CD8-positive, alpha-beta memory T cell (primary cell): ENCODE data around the gene LIG1. TPM values are rescaled to one million over a fixed set of nuclear protein-coding genes. Genes with fewer than 3 reads are reported as not detected.
"Not testable (repeated sequence)": the region's sequence is repeated elsewhere in the genome, so short reads cannot be mapped to it uniquely, and the experiment has no call there.

Source experiments
- CTCF ChIA-PET: fragments of 350-600 bp; sonication (Branson Sonifier 250); formaldehyde crosslinking; loops from one replicate; lab custom pipeline; 2021; ENCODE audit warnings: antibody characterized with exemption; lab: Charles Lee
- POLR2A ChIA-PET: fragments of 350-600 bp; sonication (Branson Sonifier 250); formaldehyde crosslinking; loops from one replicate; lab custom pipeline; 2021; ENCODE audit warnings: antibody characterized with exemption; lab: Charles Lee
- DNase-seq, 5 donors: peaks; one replicate each; pipeline versions ENCODE4 v3.0.0 to v3.0.0-alpha.2; 2020 to 2022; ENCODE audit warnings: mixed read lengths in 1 of 5
- H3K27ac ChIP-seq: one replicate; pipeline ENCODE4 v1.7.0; 2013; ENCODE audit warnings: low read depth, mild to moderate bottlenecking, low read length, moderate library complexity
- H3K27me3 ChIP-seq: 2 replicates; pipeline ENCODE4 v1.7.0; 2013; ENCODE audit warnings: low read length, mild to moderate bottlenecking; ENCODE audit not compliant: insufficient read depth, poor library complexity, severe bottlenecking
- H3K36me3 ChIP-seq: 2 replicates; pipeline ENCODE4 v1.7.0; 2013; ENCODE audit warnings: mild to moderate bottlenecking, low read length, moderate library complexity; ENCODE audit not compliant: insufficient read depth
- H3K4me1 ChIP-seq: 2 replicates; pipeline ENCODE4 v1.7.0; 2013; ENCODE audit warnings: mild to moderate bottlenecking, low read length, moderate library complexity; ENCODE audit not compliant: insufficient read depth
- H3K4me3 ChIP-seq: 2 replicates; pipeline ENCODE4 v1.7.0; 2013; ENCODE audit warnings: mild to moderate bottlenecking, low read length
- H3K9me3 ChIP-seq: 2 replicates; pipeline ENCODE4 v1.7.0; 2013; ENCODE audit warnings: mild to moderate bottlenecking, low read length
- H3K27ac Mint-ChIP-seq, 8 donors: one replicate each; pipeline ENCODE4 v1.8.0; 2020 to 2021; ENCODE audit warnings: mixed read lengths in 8 of 8, mild to moderate bottlenecking in 6 of 8, inconsistent platforms in 3 of 8, moderate library complexity in 3 of 8
- H3K27me3 Mint-ChIP-seq, 2 donors: one replicate each; pipeline ENCODE4 v1.8.0; 2020 to 2021; ENCODE audit warnings: mixed read lengths in 2 of 2, mild to moderate bottlenecking in 1 of 2, moderate library complexity in 1 of 2
- H3K36me3 Mint-ChIP-seq, 3 donors: one replicate each; pipeline ENCODE4 v1.8.0; 2020 to 2021; ENCODE audit warnings: mixed read lengths in 3 of 3, inconsistent platforms in 1 of 3, mild to moderate bottlenecking in 1 of 3
- H3K4me1 Mint-ChIP-seq, 3 donors: one replicate each; pipeline ENCODE4 v1.8.0; 2020 to 2021; ENCODE audit warnings: mixed read lengths in 3 of 3, inconsistent platforms in 1 of 3, mild to moderate bottlenecking in 1 of 3
- H3K4me3 Mint-ChIP-seq, 7 donors: one replicate each; pipeline ENCODE4 v1.8.0; 2020 to 2021; ENCODE audit warnings: mixed read lengths in 7 of 7, mild to moderate bottlenecking in 6 of 7, moderate library complexity in 4 of 7, inconsistent platforms in 2 of 7
- H3K9me3 Mint-ChIP-seq, 5 donors: one replicate each; pipeline ENCODE4 v1.8.0; 2020 to 2022; ENCODE audit warnings: mixed read lengths in 5 of 5, mild to moderate bottlenecking in 3 of 5, moderate library complexity in 2 of 5, inconsistent platforms in 1 of 5
- polyA plus RNA-seq: library from polyadenylated mRNA; unstranded; fragments of 300-500 nt; fragmentation: Illumina TruSeq; gene quantifications from one replicate; pipeline ENCODE4 v1.2.3, GENCODE V29; 2021
- total RNA-seq, 2 experiments: library from RNA; stranded (reverse); gene quantifications; one replicate each; pipeline ENCODE4 v1.2.3, GENCODE V29; 2021

LIG1 gene
- total and polyA plus RNA-seq, 3 experiments from 2014 or later, result 24.1 to 135 (median 129) TPM

- peak in 2 of 5 donors; percentile 5 for DNase-seq
- H3K36me3 ChIP-seq, result no peaks in the 10 kb centered on the region
- Mint-ChIP-seq H3K27ac (no peak overlapping the region), H3K27me3 (peaks cover 0 to 4% of the 10 kb centered on the region in 2 donors), H3K9me3 (no peaks in the 10 kb centered on the region), H3K4me3 (no peak overlapping the region), H3K4me1 (peaks cover 3 to 6% (median 5%) of the 10 kb centered on the region in 3 donors), H3K36me3 (peaks cover 0 to 4% (median 3%) of the 10 kb centered on the region in 3 donors)
- no peak overlapping the region for H3K27ac ChIP-seq
- CTCF ChIA-PET, result interaction anchor here (1.0 to 3.7 kb wide), 4 partner anchors 8 to 158 kb away, joined by 3 to 16 read pairs (median 3); partner anchors contain the start of gene PLA2G4C
- no peaks in the 10 kb centered on the region for H3K27me3 ChIP-seq
- no peak overlapping the region for H3K4me3 ChIP-seq
- POLR2A ChIA-PET, result no interaction called here
- H3K4me1 ChIP-seq, result peaks cover 6% of the 10 kb centered on the region
- no peaks in the 10 kb centered on the region for H3K9me3 ChIP-seq
Measured at GRCh38 chr19:48102870-48103751, 67.0 kb downstream of the LIG1 start.

- Mint-ChIP-seq H3K27ac (peak overlapping the region in 1 of 8 donors; percentile 43), H3K9me3 (peaks cover 3 to 20% (median 10%) of the 10 kb centered on the region in 5 donors), H3K4me3 (no peak overlapping the region), H3K36me3 (peaks cover 0 to 20% (median 13%) of the 10 kb centered on the region in 3 donors), H3K4me1 (no peaks in the 10 kb centered on the region), H3K27me3 (peaks cover 8 to 20% of the 10 kb centered on the region in 2 donors)
- no peak for DNase-seq
- Histone ChIP-seq H3K4me1 (no peaks in the 10 kb centered on the region), H3K4me3 (no peak overlapping the region), H3K9me3 (no peaks in the 10 kb centered on the region), H3K27me3 (no peaks in the 10 kb centered on the region), H3K27ac (no peak overlapping the region), H3K36me3 (no peaks in the 10 kb centered on the region)
- ChIA-PET POLR2A (no interaction called here), CTCF (no interaction called here)
Measured at GRCh38 chr19:48095612-48096175, 74.5 kb downstream of the LIG1 start.

GRCh38 chr19:48094855-48095203 lies 75.3 kb downstream of the LIG1 start:
- H3K36me3 Mint-ChIP-seq, result peaks cover 0 to 21% (median 17%) of the 10 kb centered on the region in 3 donors
- peaks cover 8 to 26% of the 10 kb centered on the region in 2 donors for H3K27me3 Mint-ChIP-seq
- Histone ChIP-seq H3K36me3 (no peaks in the 10 kb centered on the region), H3K4me3 (no peak overlapping the region), H3K4me1 (no peaks in the 10 kb centered on the region), H3K27me3 (no peaks in the 10 kb centered on the region), H3K27ac (no peak overlapping the region), H3K9me3 (no peaks in the 10 kb centered on the region)
- H3K9me3 Mint-ChIP-seq, result peaks cover 3 to 20% (median 10%) of the 10 kb centered on the region in 5 donors
- H3K27ac Mint-ChIP-seq, result no peak overlapping the region
- POLR2A ChIA-PET, result no interaction called here
- CTCF ChIA-PET, result no interaction called here
- no peaks in the 10 kb centered on the region for H3K4me1 Mint-ChIP-seq
- no peak for DNase-seq
- H3K4me3 Mint-ChIP-seq, result no peak overlapping the region

GRCh38 chr19:48094129-48094854 lies 75.9 kb downstream of the LIG1 start:
- Mint-ChIP-seq H3K27ac (no peak overlapping the region), H3K4me3 (no peak overlapping the region), H3K4me1 (no peaks in the 10 kb centered on the region), H3K36me3 (peaks cover 0 to 19% (median 15%) of the 10 kb centered on the region in 3 donors), H3K9me3 (peaks cover 3 to 20% (median 10%) of the 10 kb centered on the region in 5 donors), H3K27me3 (peaks cover 13 to 31% of the 10 kb centered on the region in 2 donors)
- DNase-seq, result no peak
- Histone ChIP-seq H3K27ac (no peak overlapping the region), H3K9me3 (no peaks in the 10 kb centered on the region), H3K27me3 (no peaks in the 10 kb centered on the region), H3K4me1 (no peaks in the 10 kb centered on the region), H3K4me3 (no peak overlapping the region), H3K36me3 (no peaks in the 10 kb centered on the region)
- ChIA-PET POLR2A (no interaction called here), CTCF (no interaction called here)

- CTCF ChIA-PET, result interaction anchor here (1.4 kb wide), 1 partner anchor 11 kb away, joined by 3 read pairs; no protein-coding TSS in a partner anchor
- peaks cover 0 to 18% (median 15%) of the 10 kb centered on the region in 3 donors for H3K36me3 Mint-ChIP-seq
- DNase-seq, H3K4me3 Mint-ChIP-seq, H3K27ac Mint-ChIP-seq, H3K4me3 ChIP-seq, H3K9me3 ChIP-seq, H3K36me3 ChIP-seq, H3K27ac ChIP-seq, POLR2A ChIA-PET, H3K4me1 ChIP-seq, H3K4me1 Mint-ChIP-seq, H3K27me3 ChIP-seq: not testable (repeated sequence)
- H3K27me3 Mint-ChIP-seq, result peaks cover 17 to 52% of the 10 kb centered on the region in 2 donors
- H3K9me3 Mint-ChIP-seq, result peaks cover 3 to 20% (median 10%) of the 10 kb centered on the region in 5 donors
Measured at GRCh38 chr19:48091111-48091718, 78.9 kb downstream of the LIG1 start.

DNA sequence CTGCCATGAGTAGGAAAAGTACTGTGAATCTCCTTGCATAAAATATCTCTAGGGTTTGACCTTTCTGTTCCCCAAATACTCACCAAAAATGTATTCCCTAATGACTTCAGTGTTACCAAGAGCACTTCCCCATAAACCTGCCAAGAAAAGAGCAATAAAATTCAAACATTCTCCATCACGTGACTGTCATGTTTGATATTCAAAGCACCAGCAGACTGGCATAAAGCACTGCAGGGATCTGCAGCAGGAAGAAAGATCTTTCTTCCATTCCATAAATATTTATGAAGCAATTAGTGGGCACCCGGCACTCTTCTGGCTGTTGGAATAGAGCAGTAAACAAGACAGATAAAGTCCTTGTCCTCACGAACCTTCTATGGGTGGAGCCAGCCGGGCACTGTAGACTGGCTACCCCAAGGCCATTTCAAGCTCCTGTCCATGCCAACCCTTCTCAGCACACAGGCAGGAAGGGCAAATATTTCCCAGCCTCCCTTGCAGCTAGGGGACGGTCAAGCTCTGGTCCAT lies 79.8 kb downstream of the LIG1 start:
- ChIA-PET CTCF (no interaction called here), POLR2A (no interaction called here)
- H3K4me1 ChIP-seq, result no peaks in the 10 kb centered on the region
- H3K4me3 ChIP-seq, result no peak overlapping the region
- no peaks in the 10 kb centered on the region for H3K9me3 ChIP-seq
- DNase-seq, result no peak
- no peaks in the 10 kb centered on the region for H3K4me1 Mint-ChIP-seq
- H3K36me3 Mint-ChIP-seq, result peaks cover 0 to 15% (median 14%) of the 10 kb centered on the region in 3 donors
- no peaks in the 10 kb centered on the region for H3K36me3 ChIP-seq
- peaks cover 16 to 44% of the 10 kb centered on the region in 2 donors for H3K27me3 Mint-ChIP-seq
- H3K9me3 Mint-ChIP-seq, result peaks cover 3 to 20% (median 10%) of the 10 kb centered on the region in 5 donors
- no peak overlapping the region for H3K27ac ChIP-seq
- H3K4me3 Mint-ChIP-seq, result no peak overlapping the region
- H3K27ac Mint-ChIP-seq, result no peak overlapping the region
- no peaks in the 10 kb centered on the region for H3K27me3 ChIP-seq

- H3K4me3 ChIP-seq, H3K9me3 Mint-ChIP-seq, H3K27ac Mint-ChIP-seq, H3K36me3 ChIP-seq, H3K27ac ChIP-seq, H3K27me3 ChIP-seq, H3K4me1 Mint-ChIP-seq, POLR2A ChIA-PET, CTCF ChIA-PET, H3K9me3 ChIP-seq, H3K4me3 Mint-ChIP-seq, DNase-seq, H3K4me1 ChIP-seq: not testable (repeated sequence)
- H3K27me3 Mint-ChIP-seq, result peaks cover 16 to 40% of the 10 kb centered on the region in 2 donors
- H3K36me3 Mint-ChIP-seq, result peaks cover 0 to 10% (median 7%) of the 10 kb centered on the region in 3 donors
Measured at GRCh38 chr19:48088991-48089390, 81.2 kb downstream of the LIG1 start.
